C4-2B (cell line): ENCODE data around the gene PTPRR.

Source experiments
- CTCF ChIP-seq: fragments of 450-650 bp; conservative IDR thresholded peaks from 2 replicates; pipeline ENCODE4 v1.5.1; 2017; ENCODE audit warnings: mild to moderate bottlenecking
- ZFX ChIP-seq: fragments of 450-650 bp; IDR thresholded peaks from 2 replicates; pipeline ENCODE4 v1.6.1; 2017

DNA sequence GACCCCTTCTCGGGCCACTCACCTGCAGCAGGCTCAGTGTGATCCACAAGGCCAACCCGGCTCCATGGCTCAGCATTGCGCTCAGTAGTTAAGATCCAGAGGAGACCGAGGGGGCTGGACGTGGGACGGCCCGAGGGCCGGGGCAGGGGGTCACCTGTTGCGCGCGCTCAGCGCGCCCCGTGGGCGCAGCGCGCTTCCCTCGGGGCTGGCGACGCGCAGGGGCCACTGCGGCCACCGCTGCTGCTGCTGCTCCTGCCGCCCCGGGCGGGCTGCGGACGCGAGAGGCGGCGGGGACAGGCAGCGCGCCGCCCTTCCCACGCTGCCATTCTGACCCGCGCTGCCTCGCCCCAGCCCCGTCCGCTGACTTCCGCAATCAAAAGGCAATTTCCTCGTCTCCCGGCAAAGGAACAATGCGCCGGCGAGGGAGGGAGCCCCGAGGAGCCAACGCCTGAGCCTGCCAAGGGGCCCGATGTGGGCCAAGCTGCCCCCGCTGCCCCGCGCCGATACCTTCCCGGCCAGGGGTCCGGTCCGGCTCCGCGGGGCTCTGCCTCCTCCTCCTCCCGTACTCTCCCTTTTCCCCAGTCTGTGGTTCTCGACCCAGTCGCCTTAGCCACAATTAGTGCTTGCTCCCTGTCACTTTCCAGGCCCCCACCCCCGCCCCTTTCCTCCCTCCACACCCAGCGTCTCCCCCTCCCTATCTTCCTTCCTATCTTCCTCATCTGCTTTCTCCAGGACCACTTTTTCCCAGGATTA is 310.6 kb downstream of the PTPRR start:
- TF ChIP-seq CTCF: no peak
- no peak for TF ChIP-seq ZFX
